Measurements from ENCODE around the gene FZD10.

The FZD10 gene

GRCh38 chr12:130164216-130164542 is 1.9 kb downstream of the FZD10 start:
- no peak overlapping the region for H3K4me3 ChIP-seq (ENCODE audit: low read length)
- no peak for TF ChIP-seq CTCF (IDR thresholded peaks at IDR 0.05; ENCODE audit: insufficient read depth, low read depth, low read length, missing control alignments)
- DNase-seq (ENCODE audit: low read depth) = no peak

DNA sequence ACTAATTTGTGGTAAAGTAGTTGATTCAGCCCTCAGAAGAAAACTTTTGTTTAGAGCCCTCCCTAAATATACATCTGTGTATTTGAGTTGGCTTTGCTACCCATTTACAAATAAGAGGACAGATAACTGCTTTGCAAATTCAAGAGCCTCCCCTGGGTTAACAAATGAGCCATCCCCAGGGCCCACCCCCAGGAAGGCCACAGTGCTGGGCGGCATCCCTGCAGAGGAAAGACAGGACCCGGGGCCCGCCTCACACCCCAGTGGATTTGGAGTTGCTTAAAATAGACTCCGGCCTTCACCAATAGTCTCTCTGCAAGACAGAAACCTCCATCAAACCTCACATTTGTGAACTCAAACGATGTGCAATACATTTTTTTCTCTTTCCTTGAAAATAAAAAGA is 2.7 kb downstream of the FZD10 start:
- no peak for TF ChIP-seq CTCF (IDR thresholded peaks at IDR 0.05; ENCODE audit: insufficient read depth, low read depth, low read length, missing control alignments)
- no peak overlapping the region for H3K4me3 ChIP-seq (ENCODE audit: low read length)
- DNase-seq (ENCODE audit: low read depth) = no peak

DNA sequence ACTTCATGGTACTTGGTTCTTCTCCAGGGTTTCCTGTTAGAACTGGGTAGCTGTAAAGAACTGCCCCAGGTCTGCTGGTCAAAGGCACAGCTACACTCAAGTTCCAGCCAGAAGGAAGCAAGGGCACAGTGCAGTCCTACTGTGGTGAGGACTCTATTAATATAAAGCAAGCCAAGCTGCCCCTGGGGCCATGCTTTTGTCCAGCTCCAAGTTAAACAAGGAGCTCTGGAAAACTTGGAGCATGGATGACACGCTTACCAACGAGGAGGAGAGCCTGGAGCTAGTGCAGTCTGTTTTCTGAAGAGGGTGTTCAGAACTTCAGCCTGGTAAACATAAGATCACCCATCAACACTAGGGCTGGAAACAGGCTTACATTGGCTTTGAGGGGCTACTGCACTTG is 4.0 kb downstream of the FZD10 start:
- no peak for TF ChIP-seq CTCF (IDR thresholded peaks at IDR 0.05; ENCODE audit: insufficient read depth, low read depth, low read length, missing control alignments)
- H3K4me3 ChIP-seq (ENCODE audit: low read length) = no peak overlapping the region

DNA sequence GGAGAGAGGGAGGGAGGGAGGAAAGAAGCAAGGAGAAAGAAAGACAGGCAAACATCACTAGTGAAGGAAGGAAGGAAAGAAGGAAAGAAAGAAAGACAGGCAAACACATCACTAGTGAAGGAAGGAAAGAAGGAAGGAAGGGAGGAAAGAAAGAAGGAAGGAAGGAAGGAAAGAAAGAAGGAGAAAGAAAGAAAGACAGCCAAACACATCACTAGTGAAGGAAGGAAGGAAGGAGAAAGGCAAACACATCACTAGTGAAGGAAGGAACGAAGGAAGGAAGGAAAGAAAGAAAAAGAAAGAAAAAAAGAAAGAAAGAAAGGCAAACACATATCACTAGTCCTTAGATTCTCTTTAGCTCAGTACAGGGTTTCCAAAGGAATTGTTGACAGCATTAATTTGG is 5.3 kb downstream of the FZD10 start:
- DNase-seq (ENCODE audit: low read depth) = no peak
- H3K4me3 ChIP-seq (ENCODE audit: low read length) = no peak overlapping the region
- no peak for TF ChIP-seq CTCF (IDR thresholded peaks at IDR 0.05; ENCODE audit: insufficient read depth, low read depth, low read length, missing control alignments)

More for the DNA sequence above, 4.0 kb downstream of the FZD10 start:
- no peak for DNase-seq (ENCODE audit: low read depth)

DNA sequence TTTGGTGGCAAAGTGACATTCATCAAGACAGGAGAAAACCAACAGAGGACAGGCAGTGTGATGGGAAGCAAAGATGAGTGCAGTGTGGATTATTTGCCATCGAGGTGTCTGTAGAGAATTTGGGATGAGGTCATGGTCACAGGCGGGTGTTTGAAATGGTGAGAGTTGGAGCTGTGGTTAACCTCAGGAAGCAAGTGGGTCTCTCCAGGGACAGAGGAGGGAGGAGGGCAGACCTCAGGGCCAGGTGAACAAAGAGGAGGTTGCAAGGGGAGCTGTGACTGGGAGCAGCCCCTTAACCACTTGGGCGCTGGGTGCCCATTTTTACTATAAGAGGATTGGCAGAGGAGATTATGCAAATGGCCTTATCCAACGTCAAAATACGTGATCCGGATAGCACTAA is 7.0 kb downstream of the FZD10 start:
- TF ChIP-seq CTCF (IDR thresholded peaks at IDR 0.05; ENCODE audit: insufficient read depth, low read depth, low read length, missing control alignments) = no peak
- no peak for DNase-seq (ENCODE audit: low read depth)

DNA sequence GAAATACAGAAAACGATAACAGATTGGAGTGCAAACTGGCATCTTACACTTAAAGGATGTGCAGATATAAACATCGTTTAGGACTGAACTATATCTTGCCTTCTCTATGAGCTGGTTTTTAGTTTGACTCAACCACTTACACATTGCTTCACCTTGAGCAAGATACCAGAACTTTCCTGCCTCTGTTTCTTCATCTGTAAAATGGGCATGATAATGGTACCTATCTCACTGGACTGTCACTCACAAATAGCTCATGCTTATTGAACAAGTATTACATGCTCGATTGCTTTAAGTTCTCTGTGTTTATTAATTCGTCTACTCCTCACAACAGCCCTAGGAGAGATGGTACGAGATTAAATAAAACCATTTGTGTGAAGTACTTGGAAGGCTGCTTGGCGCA is 7.7 kb downstream of the FZD10 start:
- DNase-seq (ENCODE audit: low read depth) = no peak
- H3K4me3 ChIP-seq (ENCODE audit: low read length) = no peak overlapping the region
- no peak for TF ChIP-seq CTCF (IDR thresholded peaks at IDR 0.05; ENCODE audit: insufficient read depth, low read depth, low read length, missing control alignments)

More for the DNA sequence above, 7.0 kb downstream of the FZD10 start:
- H3K4me3 ChIP-seq (ENCODE audit: low read length) = no peak overlapping the region

DNA sequence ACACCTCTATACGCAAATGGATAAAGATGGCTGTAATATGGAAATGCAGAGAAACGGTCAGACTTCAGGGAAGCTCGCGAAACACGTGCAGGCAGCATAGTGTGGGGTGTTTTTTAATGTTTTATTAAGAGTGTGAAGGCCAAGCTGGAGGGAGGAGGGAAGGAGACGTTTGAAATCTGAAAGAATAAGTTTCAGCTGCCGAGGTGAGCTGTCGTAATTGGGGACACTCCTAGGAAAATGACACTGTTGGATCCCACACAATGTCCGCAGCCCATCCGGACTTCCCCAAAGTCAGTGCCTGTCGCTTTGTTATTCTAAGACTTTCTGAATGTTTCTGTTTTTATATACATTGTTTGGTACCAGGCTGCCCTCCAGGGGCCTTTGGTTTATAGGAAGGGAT is 8.3 kb downstream of the FZD10 start:
- no peak overlapping the region for H3K4me3 ChIP-seq (ENCODE audit: low read length)
- TF ChIP-seq CTCF (IDR thresholded peaks at IDR 0.05; ENCODE audit: insufficient read depth, low read depth, low read length, missing control alignments) = no peak
- no peak for DNase-seq (ENCODE audit: low read depth)

Data from epithelial cell of esophagus (primary cell).